DLD1 (cell line): Measurements from ENCODE around the gene UMAD1.

Experiments
- in situ Hi-C: cut with HindIII; loops from 2 replicates; pipeline ENCODE4 v1.10.0; 2017; ENCODE audit warnings: low sequenced_read_pairs

UMAD1 gene

GRCh38 chr7:7869651-7870050 is 229.1 kb downstream of the UMAD1 start:
- in situ Hi-C loops, result no loop called here

DNA sequence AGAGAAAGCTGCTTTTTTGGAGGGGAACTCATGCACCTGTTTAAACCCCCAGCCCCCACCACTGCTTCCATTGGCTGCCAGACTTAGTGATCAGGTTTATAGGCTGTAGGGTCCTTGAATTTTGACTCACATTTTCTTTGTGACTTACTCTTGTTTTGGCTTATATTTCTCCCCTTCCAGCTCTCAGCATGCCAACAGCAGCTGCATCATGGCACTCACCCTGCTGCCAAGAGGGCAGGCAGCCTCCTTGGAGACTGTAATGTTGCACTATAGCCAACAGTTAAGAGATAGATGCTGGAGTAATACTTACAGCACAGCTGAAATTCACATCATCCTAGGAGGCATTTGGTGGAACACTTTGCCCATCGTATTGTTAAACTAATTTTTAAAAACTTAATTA is 230.0 kb downstream of the UMAD1 start:
- in situ Hi-C loops, result no loop called here

DNA sequence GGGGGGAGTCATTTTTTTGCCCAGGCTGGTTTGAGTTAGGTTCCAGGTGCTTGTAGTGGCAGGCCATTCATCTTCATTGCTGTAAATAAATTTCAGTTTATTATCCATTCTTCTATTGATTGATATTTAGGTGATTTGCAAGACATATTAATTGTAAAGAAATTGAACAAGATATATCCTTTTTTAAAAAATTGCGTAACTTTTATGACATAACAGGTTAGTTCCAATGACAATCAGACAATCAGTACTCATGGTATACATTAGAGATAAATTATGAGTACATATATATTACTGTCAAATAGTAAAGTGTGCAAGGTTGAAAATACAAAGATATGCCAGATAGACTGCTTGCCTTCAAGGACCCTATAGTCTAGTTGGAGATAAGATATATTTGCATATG is 235.9 kb downstream of the UMAD1 start:
- in situ Hi-C loops, result no loop called here

- in situ Hi-C loops, result no loop called here
Observed at GRCh38 chr7:7881581-7881980, 241.0 kb downstream of the UMAD1 start.

DNA sequence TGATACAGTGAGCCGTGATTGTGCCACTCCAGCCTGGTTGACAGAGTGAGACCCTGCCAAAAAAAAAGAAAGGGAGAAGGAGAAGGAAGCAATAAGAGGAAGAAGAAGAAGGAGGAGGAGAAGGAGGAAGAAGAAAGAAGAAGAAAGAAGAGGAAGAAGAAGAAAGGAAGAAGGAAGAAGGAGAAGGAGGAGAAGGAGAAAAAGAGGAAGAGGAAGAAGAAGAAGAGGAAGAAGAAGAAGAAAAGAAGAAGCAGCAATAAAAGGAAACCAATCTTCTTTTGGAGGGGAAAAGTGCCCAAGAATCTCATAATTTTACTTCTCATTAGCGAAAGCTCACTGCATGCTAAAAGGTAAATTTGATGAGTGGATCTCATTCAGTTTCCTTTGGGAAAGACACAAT is 242.3 kb downstream of the UMAD1 start:
- in situ Hi-C loops, result no loop called here

- in situ Hi-C loops, result no loop called here
Observed at GRCh38 chr7:7883394-7883793, 242.8 kb downstream of the UMAD1 start.

GRCh38 chr7:7884855-7885254 is 244.3 kb downstream of the UMAD1 start:
- in situ Hi-C loops, result no loop called here

- in situ Hi-C loops, result no loop called here
Observed at GRCh38 chr7:7889791-7890568, 249.4 kb downstream of the UMAD1 start.

DNA sequence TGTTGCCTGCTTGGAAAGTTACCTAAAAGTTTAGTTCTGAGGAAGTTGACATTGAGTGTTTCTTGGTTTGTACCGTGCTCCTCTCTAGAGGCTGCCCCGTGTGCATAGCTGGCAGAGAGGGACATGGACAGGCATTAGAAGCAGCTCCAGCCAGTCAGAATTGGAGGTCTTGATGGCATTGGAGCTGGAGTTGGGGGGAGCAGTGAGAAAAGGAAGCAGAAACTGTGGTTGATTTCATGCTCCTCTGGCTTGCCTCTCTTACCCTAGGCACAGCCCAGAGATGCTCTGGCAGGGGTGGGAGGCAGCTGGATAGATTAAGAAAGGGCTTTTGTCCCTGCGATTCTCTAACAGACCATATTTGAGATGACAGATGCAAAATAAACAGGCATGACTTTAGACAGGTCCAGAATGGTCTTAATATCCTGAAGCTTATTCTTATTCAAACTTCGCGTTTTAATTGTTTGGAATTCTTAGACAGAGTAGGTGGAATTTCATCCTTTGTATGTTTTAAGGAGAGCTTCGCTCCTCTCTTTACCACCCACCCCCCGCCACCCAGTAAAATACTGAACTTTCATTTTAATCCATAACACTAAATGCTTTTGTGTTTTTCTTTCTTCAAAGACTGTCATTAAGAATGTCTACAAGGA is 254.6 kb downstream of the UMAD1 start:
- in situ Hi-C loops, result no loop called here

DNA sequence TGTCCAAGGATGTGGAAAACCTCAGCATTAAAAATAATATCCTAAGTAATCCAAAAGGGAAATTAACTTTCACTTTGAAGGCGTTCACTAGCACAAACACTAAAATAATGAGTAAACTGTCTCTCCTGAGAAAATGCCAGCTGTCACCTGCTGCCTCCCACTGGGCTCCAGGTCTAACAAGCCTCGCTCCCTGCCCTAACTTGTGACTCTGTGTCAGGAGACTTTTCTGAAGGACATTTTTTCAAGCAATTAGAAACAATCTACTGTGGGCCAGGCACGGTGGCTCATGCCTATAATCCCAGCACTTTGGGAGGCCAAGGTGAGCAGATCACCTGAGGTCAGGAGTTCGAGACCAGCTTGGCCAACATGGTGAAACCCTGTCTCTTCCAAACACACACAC is 255.2 kb downstream of the UMAD1 start:
- in situ Hi-C loops, result no loop called here

DNA sequence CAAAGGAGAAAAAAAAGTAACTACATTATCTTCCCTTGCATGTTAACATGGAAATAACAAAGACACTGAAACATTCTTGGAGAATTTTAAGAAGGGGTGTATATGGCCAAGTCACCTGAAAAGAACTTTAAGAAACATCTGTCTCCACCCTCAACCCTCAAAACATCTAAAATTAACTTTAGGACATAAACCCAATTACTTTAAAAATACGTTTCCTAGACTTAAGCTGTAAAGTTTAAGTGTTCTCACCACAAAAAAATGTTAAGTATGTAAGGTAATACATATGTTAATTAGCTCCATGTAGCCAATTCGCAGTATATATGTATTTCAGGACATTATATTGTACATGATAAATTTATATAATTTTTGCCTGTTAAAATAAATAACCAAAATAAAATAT is 257.0 kb downstream of the UMAD1 start:
- in situ Hi-C loops, result no loop called here

DNA sequence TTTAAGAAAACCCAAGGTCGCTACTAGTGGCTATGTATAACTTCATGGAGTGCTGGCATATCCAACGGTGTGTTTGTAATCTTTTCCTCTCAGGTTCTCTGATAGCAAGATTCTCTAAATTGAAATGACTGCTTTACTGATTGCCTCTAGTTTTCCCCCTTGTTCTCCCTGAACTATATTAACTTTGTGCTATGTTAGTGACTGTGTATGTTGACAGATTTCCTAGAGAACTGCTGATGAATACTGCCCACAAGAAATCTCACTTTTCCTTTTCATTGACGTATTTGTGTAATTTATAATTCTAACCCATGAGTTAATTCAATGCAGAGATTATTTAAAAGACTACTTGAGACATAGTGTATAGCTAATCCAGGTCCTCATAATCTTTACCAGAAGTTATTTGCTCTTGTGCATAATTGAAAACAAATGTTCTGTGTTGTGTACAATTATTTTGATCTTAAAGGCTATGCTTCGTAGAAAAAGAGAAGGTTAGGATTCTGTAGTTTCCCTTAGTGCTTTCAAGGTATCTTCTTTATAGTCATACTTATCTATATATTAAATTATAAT is 257.5 kb downstream of the UMAD1 start:
- in situ Hi-C loops, result no loop called here

DNA sequence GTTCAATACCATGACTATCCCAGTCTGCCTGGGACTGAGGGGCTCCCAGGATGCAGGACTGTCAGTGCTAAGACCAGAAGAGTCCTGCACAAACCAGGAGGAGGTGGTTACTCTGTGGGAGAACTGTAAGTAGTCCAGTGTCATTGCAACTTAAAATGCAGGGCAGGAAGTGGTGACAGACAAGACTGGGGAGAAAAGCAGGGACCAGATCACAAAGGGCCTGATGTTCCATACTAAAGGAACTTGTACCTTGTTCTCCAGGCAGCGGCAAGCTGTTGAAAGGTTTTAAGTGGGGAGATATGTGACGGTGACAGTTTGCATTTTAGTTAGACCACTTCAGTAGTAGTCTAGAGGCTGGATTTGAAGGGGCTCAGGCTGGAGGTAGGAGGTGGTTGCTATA is 262.3 kb downstream of the UMAD1 start:
- in situ Hi-C loops, result no loop called here

DNA sequence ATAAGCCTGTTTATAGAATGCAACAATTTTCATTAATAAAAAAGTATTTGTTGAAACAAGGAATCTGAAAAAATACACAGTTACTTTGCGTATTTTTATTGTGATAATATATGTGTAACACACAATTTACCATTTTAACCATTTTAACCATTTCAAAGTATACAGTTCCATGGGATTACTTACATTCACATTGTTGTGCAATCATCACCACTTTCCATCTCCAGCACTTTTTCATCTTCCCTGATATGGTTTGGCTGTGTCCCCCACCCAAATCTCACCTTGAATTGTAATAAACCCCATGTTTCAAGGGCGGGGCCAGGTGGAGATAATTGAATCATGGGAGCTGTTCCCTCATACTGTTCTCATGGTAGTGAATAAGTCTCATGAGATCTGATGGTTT is 266.8 kb downstream of the UMAD1 start:
- in situ Hi-C loops, result no loop called here

DNA sequence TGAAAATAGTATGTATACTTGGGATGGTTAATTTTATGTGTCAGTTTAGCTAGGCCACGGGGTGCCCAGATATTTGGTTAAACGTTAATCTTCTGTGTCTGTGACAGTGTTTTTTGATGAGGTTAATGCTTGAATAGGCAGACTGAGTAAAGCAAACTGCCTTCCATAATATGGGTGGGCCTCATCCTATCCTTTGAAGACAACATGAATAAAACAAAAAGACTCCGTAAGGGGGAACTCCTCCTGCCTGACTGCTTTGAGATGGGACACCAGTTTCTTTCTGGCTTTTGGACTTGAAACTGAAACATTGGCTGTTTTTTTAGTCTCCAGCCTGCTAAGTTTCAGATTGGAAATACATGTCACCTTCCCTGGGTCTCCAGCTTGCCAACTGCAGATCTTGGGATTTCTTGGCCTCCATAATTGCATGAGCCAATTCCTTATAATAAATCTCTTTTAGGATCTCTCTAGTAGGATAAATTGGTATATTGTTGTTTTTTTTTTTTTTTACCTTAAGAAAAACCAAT is 268.1 kb downstream of the UMAD1 start:
- in situ Hi-C loops, result no loop called here

DNA sequence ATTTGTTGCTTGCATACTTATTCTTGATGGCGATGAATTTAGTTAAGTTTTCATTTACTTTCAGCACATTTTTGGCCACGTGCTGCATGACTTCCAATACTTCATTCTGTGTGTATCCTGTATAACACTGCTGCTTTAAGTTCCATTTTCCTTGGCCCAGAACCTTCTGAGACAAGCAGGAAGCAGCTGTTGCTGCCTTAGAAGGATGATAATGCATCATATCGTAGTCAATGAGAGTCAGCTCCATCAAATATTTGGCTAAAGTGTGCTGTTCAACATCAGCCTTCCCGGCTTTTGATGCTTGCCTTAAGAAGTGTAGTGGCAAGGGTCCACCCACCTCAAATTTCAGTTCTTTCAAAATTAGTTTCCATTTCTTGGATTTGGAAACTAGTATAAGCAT is 268.8 kb downstream of the UMAD1 start:
- in situ Hi-C loops, result no loop called here

DNA sequence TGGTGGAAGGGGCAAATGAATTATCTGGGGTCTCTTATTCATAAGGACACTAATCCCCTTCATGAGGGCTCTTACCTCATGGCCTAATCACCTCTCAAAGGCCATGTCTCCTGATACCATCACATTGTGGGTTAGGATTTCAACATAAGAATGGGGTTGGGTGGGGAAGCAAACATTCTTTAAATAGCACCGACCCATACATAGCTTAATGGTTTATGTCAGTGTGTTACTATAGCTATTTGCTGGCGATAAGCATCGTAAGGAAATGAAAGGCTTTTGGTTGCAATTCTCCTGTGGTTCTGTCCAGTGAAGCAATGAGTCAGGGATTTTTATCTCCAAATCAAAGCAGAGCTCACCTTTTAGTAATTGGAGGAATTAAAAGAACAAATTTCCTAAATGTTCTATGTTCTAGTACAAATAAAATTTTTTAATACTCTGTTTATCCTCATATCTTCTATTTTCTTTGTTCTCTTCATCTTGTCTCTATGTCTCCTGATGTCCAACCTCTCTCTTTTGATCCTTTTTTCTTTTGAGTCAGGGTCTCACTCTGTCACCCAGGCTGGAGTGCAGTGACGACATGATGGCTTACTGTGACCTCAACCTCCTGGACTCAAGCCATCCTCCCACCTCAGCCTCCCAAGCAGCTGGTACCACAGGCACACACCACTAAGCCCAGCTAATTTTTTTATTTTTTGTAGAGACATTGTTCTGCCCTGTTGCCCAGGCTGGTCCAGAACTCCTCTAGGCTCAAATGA is 271.0 kb downstream of the UMAD1 start:
- in situ Hi-C loops, result no loop called here

DNA sequence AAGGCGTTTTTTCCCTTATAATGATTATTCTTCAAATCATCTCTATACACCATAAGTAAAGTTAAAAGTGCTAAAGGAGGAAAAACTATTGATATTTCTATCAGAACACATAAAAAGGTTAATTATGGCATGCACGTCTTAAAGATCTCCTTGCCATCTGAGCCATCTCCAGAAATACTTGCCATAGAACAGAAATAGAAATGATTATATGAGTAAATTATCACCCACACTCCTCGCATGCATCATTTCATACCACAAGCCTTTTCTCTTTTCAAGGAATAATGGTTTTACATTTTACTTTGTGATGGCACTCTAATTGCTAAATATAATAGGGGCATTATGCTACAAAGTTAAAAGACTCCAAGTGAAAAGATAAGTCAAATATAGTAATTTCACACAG is 272.4 kb downstream of the UMAD1 start:
- in situ Hi-C loops, result no loop called here

DNA sequence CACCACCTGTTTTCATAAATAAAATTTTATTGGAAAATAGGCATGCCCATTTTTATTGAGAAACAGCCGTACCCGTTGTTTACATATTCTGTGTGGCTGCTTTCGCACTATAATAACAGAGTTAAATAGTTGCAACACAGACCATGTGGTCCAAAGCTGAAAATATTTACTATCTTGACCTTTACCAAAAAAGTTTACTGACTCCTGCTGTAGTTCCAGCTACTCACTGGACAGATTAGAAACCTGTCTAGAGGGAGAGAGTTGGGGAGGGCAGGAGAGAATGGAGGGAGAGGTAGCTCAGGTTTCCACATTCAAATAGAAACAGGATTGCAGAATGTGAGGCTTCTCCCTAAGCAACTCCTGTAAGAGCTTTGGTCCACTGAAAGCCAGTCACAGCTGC is 273.0 kb downstream of the UMAD1 start:
- in situ Hi-C loops, result no loop called here

- in situ Hi-C loops, result no loop called here
Observed at GRCh38 chr7:7914547-7914946, 274.0 kb downstream of the UMAD1 start.

DNA sequence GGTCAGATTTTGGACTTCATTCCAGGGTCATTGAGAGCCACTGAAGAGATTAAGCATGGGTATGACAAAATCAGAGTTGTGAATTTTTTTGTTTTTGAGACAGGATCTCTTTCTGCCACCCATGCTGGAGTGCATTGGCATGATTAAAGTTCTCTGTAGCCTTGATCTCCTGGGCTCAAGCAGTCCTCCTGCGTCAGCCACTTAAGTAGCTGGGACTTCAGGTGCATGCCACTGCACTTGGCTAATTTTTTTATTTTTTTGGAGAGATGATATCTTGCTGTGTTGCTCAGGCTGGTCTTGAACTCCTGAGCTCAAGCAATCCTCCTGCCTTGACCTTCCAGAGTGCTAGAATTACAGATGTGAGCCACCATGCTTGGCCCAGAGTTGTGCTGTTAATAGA is 275.5 kb downstream of the UMAD1 start:
- in situ Hi-C loops, result no loop called here
